ENCODE results near the gene KIAA1210. TPM values are rescaled to one million over a fixed set of nuclear protein-coding genes. Genes with fewer than 3 reads are reported as not detected.

The KIAA1210 gene
- total and polyA plus RNA-seq, 2 of the 8 experiments (the other 6 are each of a cell fraction or from before 2014, with no cell fraction given), result 0.02 TPM; not detected in 1

DNA sequence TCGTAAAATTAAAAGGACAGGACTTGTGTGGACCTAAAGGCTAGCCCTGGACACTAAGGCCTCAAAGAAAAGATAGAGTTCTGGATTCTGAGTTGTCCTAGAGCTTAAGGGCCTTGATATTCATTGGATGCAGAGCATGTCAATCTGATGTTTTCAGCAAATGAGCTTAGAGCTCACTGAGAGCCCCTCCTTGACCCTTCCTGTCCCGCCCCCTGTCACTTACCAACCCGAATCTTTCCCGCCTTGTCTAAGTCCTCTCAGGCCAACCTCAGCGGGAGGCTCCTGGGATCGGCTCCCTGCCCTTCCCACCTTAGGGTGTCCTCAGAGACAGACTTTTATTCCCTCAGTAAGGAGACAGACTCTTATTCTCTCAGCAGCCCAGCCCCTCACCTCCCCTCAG, 54.9 kb downstream of the KIAA1210 start, which contains the start of gene CT47C1:
TSS of gene CT47C1 (plus strand) at position 250 of the 400 bp plus-strand sequence. CDS start 233 bp downstream, outside the sequence.
- Histone ChIP-seq H4K20me1 (replicated peaks in 1 of 2; ENCODE audit: control insufficient read depth in 1 of 2, insufficient read depth in 2 of 2, low read length in 2 of 2) (no peaks in the 10 kb centered on the region), H2BK120ac (replicated peaks; ENCODE audit: low read depth, low read length) (no peak within 1 kb of the TSS), H3K4me3 (ENCODE audit: extremely low read depth in 1 of 4, insufficient read depth in 2 of 4, low read depth in 3 of 4, low read length in 4 of 4) (no peak within 1 kb of the TSS), H3K4me1 (replicated peaks in 1 of 4; ENCODE audit: control insufficient read depth in 3 of 4, insufficient read depth in 4 of 4, low read length in 3 of 4) (no peaks in the 10 kb centered on the region), H3K23ac (ENCODE audit: insufficient read length) (no peak within 1 kb of the TSS), H3K79me1 (ENCODE audit: low read depth, low read length) (no peaks in the 10 kb centered on the region), H3K27me3 (replicated peaks in 1 of 4; ENCODE audit: control insufficient read depth in 3 of 4, extremely low read depth in 1 of 4, insufficient read depth in 3 of 4, low read length in 3 of 4) (no peaks in the 10 kb centered on the region), H4K8ac (ENCODE audit: extremely low read depth, insufficient read depth, low read length) (no peak within 1 kb of the TSS), H3K18ac (ENCODE audit: extremely low read depth, low read length) (no peak within 1 kb of the TSS), H3K4ac (replicated peaks; ENCODE audit: insufficient read length, low read depth, low read length) (no peak within 1 kb of the TSS), H2BK20ac (ENCODE audit: low read length) (no peak within 1 kb of the TSS), H3K56ac (replicated peaks; ENCODE audit: insufficient read length, low read depth, low read length) (no peak within 1 kb of the TSS), H4K91ac (replicated peaks; ENCODE audit: insufficient read length, low read length) (no peak within 1 kb of the TSS), H2BK5ac (ENCODE audit: low read depth, low read length) (no peak within 1 kb of the TSS), H3K9me3 (ENCODE audit: insufficient read depth in 2 of 2, low read depth in 1 of 2, low read length in 1 of 2) (no peaks in the 10 kb centered on the region), H3K27ac (ENCODE audit: low read depth, low read length) (no peak within 1 kb of the TSS), H3K14ac (ENCODE audit: insufficient read length) (no peak within 1 kb of the TSS), H2AK5ac (ENCODE audit: low read depth, low read length) (no peak within 1 kb of the TSS), H2AFZ (ENCODE audit: low read length) (no peak within 1 kb of the TSS), H2BK12ac (ENCODE audit: low read depth, low read length) (no peak within 1 kb of the TSS), H3K23me2 (ENCODE audit: low read depth, low read length) (no peaks in the 10 kb centered on the region), H2BK15ac (ENCODE audit: low read length) (no peak within 1 kb of the TSS), H3K36me3 (ENCODE audit: control insufficient read depth in 2 of 4, insufficient read depth in 4 of 4, low read length in 3 of 4) (no peaks in the 10 kb centered on the region), H3K4me2 (ENCODE audit: insufficient read depth in 1 of 2, low read depth in 2 of 2, low read length in 2 of 2) (no peak within 1 kb of the TSS), H3K9ac (replicated peaks in 1 of 4; ENCODE audit: extremely low read depth in 1 of 4, low read depth in 3 of 4, low read length in 3 of 4) (no peak within 1 kb of the TSS), H4K5ac (ENCODE audit: insufficient read length, low read depth, low read length) (no peak within 1 kb of the TSS), H3K79me2 (ENCODE audit: control insufficient read depth in 1 of 2, insufficient read depth in 2 of 2, low read length in 2 of 2) (no peaks in the 10 kb centered on the region)
- FAIRE-seq (no peak), DNase-seq (ENCODE audit: low read depth in 1 of 2, low spot score in 2 of 2) (no peak)
- TF ChIP-seq, protein P1, sequence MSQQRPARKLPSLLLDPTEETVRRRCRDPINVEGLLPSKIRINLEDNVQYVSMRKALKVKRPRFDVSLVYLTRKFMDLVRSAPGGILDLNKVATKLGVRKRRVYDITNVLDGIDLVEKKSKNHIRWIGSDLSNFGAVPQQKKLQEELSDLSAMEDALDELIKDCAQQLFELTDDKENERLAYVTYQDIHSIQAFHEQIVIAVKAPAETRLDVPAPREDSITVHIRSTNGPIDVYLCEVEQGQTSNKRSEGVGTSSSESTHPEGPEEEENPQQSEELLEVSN (IDR thresholded peaks at IDR 0.05), result peak; percentile 46; the same call in 1 of the 2 replicates
- no peak for TF ChIP-seq SAP30 (IDR thresholded peaks at IDR 0.05; ENCODE audit: insufficient read depth, insufficient replicate concordance, low read length)
- CTCF ChIA-PET (ENCODE audit: partially characterized antibody), result no interaction called here
- POLR2A ChIA-PET (ENCODE audit: partially characterized antibody), result no interaction called here
- WGBS, 2 experiments (ENCODE audit: extremely low coverage in 1 of 2, insufficient coverage in 1 of 2, insufficient read length in 1 of 2, insufficient replicate concordance in 2 of 2, low coverage in 1 of 2, low lambda C conversion rate in 2 of 2, missing lambda C conversion rate in 1 of 2), result 95% methylated on average over 6 of the region's 6 CpGs; no CpG with 5 or more reads in 1 of the 2 experiments

Measured in H1 (cell line).